Fibroblast of lung (primary cell): ENCODE data around the gene RTCA.

Experiments
- CTCF ChIP-seq, 2 donors: IDR thresholded peaks in 1 of 2; conservative IDR thresholded peaks in 1 of 2; 1 replicate in 1 of 2; 2 replicates in 1 of 2; pipeline ENCODE4 v1.5.1; 2011 to 2012; ENCODE audit warnings: low read length in 2 of 2, control low read depth in 1 of 2, inconsistent platforms in 1 of 2, low read depth in 1 of 2, mild to moderate bottlenecking in 1 of 2
- EZH2 ChIP-seq: IDR thresholded peaks from 2 replicates; pipeline ENCODE4 v1.5.1; 2012; ENCODE audit warnings: low read length, control low read depth, mild to moderate bottlenecking; ENCODE audit errors: missing control alignments

- TF ChIP-seq CTCF (conservative IDR thresholded peaks at IDR 0.05 in 1 of 2, IDR thresholded peaks at IDR 0.05 in 1 of 2; ENCODE audit: low read depth in 1 of 2, low read length in 2 of 2) (no peak), EZH2 (no peak)
Measured at GRCh38 chr1:100296140-100296539, 30.1 kb downstream of the RTCA start.
